ENCODE data around the gene SLC22A5.

GRCh38 chr5:132417461-132417860, 48.0 kb downstream of the SLC22A5 start:
- TF ChIP-seq NR2C2 (CRISPR knock-in tag; IDR thresholded peaks at IDR 0.05), result no peak
- TF ChIP-seq CTCF (IDR thresholded peaks at IDR 0.05), result no peak
- no peak for TF ChIP-seq TCF7 (CRISPR knock-in tag; IDR thresholded peaks at IDR 0.05; ENCODE audit: low read depth)
- TF ChIP-seq GRHL2 (CRISPR knock-in tag; IDR thresholded peaks at IDR 0.05; ENCODE audit: insufficient replicate concordance, severe bottlenecking), result no peak
- TF ChIP-seq HMGXB4 (CRISPR knock-in tag; IDR thresholded peaks at IDR 0.05), result no peak
- TF ChIP-seq SP1 (CRISPR knock-in tag; conservative IDR thresholded peaks at IDR 0.05), result no peak
- no peak for TF ChIP-seq NR3C1 (CRISPR knock-in tag; conservative IDR thresholded peaks at IDR 0.05; ENCODE audit: low read depth)
- TF ChIP-seq NFE2L1 (CRISPR knock-in tag; IDR thresholded peaks at IDR 0.05), result no peak
- TF ChIP-seq CREB1 (CRISPR knock-in tag; IDR thresholded peaks at IDR 0.05), result no peak
- no peak for TF ChIP-seq PREB (CRISPR knock-in tag; IDR thresholded peaks at IDR 0.05; ENCODE audit: borderline replicate concordance)
- TF ChIP-seq ATF1 (CRISPR knock-in tag; IDR thresholded peaks at IDR 0.05), result no peak

All from WTC11 (cell line).